ENCODE results near the gene SLC25A43.
"Not testable (repeated sequence)": the region's sequence is repeated elsewhere in the genome, so short reads cannot be mapped to it uniquely, and the experiment has no call there.

The SLC25A43 gene

DNA sequence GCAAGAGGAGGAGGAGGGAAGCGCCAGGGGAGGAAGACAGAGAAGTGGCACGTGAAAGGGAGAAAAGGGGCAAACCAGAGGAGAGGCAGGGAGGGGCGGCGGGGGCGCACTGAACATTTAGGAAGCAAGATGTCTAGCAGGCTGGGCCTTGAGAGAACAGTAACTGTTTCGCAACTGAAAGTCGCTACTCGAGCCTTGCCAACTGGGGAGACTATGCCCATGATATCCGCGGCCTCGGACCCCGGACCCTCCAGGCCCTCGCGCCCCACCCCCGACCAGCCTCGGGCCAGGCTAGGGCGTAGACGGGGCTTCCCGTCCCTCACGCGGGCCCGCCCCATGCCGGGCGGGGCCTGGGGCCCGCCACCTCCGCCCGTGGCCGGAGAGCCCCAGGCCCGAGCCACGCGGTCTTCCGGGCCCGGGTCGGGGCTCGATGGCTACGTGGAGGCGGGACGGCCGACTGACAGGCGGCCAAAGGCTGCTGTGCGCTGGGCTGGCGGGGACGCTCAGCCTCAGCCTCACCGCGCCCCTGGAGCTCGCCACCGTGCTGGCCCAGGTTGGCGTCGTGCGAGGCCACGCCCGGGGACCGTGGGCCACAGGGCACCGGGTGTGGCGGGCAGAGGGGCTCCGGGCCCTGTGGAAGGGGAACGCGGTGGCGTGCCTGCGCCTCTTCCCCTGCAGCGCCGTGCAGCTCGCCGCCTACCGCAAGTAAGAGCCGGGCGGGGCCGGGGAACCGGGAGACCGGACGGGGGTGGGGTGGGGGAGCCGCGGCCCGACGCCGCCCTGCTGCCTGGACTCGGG lies at the start of gene SLC25A43:
Gene SLC25A43 (plus strand): TSS at position 363 of the 798 bp plus-strand sequence. CDS start 68 bp downstream, at position 431.
- peak; percentile 2 for DNase-seq

DNA sequence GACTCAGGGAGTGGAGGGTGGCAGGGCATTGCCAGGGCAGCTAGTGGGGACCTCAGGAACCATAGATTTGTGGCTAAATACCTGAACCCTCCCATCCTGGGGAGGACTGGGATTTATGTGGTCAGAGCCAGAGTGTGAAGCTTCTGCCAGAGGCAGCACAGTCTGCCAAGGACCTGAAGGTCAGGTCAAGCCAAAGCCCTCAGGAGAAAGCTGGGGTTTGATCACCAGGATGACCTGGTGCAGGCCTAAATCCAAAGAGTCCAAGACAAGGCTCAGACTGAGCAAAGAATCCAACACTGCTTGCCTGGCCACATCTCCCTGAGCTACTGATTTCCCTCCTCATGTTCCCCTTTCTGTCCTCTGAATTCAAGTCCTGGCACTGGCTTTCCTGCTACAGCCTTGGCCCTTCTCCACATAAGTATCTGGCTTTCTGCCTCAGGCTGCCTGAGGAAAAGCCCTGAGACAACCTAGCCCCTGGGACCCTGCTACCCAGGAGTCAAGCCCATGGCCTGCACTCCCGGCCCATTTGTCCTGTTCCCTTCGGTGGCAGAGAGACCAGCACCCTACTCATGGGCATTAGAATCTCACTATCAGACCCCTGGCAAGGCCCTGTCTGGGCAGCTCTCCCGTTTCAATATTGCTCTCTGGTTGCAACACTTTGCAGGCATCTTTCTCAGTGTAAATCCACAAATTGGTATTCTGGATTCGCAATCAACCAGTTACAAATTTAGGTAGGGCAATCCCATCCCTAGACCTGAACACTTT lies 39.3 kb upstream of the SLC25A43 start:
- DNase-seq: no peak

DNA sequence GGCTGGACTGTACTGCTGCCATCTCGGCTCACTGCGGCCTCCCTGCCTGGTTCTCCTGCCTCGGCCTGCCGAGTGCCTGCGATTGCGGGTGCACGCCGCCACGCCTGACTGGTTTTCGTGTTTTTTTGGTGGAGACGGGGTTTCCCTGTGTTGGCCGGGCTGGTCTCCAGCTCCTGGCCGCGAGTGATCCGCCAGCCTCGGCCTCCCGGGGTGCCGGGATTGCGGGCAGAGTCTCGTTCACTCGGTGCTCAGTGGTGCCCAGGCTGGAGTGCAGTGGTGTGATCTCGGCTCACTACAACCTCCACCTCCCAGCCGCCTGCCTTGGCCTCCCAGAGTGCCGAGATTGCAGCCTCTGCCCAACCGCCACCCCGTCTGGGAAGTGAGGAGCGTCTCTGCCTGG lies 37.7 kb upstream of the SLC25A43 start:
- not testable (repeated sequence) for DNase-seq

DNA sequence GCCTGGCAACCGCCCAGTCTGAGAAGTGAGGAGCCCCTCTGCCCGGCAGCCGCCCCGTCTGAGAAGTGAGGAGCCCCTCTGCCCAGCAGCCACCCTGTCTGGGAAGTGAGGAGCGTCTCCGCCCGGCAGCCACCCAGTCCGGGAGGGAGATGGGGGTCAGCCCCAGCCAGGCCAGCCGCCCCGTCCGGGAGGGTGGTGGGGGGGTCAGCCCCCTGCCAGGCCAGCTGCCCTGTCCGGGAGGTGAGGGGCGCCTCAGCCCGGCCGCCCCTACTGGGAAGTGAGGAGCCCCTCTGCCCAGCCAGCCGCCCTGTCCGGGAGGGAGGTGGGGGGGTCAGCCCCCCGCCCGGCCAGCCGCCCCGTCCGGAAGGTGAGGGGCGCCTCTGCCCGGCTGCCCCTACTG lies 37.1 kb upstream of the SLC25A43 start:
- not testable (repeated sequence) for DNase-seq

DNA sequence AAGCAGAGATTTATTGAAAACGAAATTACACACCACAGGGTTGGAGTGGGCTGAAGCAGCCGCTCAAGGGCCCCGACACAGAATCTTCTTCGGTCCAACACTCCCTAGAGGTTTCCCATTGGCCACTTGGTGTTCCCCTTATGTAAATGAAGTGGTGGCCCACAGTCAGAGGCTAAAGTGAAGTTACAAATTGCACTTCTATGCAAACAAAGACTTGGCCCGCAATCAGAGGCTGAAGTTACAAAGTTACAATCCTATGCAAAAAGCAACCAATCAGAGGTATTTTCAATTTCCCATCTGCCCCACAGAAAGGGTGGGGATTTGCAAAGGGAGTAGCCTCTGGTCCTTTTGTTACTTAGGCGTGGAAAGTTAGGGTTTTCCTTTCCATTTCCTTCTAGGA lies 35.7 kb upstream of the SLC25A43 start:
- DNase-seq: no peak

DNA sequence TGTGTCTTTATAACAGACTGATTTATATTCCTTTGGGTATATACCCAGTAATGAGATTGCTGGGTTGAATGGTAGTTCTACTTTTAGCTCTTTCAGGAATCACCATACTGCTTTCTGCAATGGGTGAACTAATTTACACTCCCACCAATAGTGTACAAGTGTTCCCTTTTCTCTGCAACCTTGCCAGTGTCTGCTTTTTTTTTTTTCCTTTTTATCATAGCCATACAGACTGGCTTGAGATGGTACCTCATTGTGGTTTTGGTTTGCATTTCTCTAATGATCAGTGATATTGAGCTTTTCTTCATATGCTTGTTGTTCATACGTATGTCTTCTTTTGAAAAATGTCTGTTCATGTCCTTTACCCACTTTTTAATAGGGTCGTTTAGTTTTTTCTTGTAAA lies 27.3 kb upstream of the SLC25A43 start:
- not testable (repeated sequence) for DNase-seq

DNA sequence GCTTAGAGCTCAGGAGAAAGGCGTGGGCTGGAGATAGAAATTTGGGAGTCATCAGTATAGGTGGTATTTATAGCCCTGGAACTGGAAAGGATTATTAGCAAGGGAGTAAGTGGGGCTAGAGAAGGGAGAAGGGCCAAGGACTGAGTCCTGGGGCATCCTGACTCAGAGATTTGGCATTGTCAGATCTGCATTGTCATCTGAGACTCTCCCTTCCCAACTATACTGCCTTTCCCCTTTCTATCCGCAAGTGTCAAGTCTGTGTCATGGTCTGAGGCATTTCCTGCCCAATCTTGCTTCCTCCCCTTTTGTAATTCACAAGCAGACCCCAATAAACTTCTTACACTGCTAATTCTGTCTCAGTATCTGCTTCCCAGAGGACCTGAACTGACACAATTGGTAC lies 24.4 kb upstream of the SLC25A43 start:
- DNase-seq: no peak

DNA sequence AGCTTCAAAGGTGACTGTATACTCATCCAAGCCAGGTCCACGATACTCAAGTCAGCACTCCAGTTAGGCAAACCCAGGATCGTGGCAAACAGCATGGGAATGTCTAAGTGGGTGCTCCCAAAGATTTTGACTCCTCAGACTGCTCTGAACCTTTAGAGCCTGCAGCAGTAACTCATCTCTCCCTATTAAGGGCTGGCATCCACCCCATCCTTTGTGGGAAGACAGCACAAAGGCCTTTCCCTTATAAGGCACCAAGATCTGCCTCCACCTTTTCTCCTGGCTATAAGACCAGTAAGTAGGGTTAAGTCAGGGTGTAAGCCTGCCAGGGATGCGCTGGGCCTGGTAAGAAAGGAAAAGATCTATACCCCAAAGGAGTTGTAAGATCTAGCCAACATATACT lies 23.6 kb upstream of the SLC25A43 start:
- no peak for DNase-seq

DNA sequence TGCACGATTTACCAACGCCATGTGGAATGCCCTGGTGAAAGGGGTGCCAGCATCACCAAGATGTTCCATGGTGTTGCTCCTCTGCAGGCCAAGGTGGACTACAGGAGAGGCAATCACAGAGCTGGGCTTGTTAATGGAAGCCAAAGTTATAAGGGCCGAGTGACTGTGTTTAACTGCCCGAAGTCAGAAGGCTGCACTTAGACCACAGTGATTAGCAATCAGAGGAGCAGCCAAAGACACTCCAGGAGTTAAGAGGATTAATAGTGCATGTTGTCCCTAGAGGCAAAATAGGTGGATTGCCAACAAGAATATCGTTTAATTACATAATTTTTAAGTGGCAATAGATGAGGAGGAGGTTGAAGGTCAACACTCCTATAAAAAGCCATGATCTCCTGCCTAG lies 22.8 kb upstream of the SLC25A43 start:
- no peak for DNase-seq

DNA sequence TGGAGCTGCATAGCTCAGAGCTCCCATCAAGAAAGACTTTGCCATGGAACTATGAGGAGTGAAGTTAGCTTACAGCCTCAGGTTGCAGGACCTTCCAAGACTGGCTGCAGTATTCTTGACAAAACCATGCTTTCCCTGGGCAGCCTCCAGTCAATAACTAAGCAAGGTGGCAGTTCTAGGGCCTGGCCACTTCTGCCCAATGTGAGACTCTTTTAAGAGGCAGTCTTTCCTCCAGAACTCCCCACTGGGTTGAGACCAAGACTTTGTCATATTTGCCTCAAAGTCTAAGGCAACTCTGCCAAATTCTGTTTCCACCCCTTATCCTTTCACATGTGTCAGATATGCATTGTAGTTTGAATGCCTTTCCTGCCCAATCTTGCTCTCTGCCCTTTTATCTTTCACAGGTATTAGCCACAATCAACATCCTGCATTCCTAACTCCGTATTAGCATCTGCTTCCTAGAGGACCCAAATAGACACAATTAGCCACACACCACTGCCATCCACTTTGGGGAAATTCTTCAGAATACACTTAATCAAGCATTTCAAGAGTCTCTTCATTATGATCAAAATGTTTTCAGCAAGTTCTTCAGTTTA lies 17.7 kb upstream of the SLC25A43 start:
- DNase-seq: no peak

DNA sequence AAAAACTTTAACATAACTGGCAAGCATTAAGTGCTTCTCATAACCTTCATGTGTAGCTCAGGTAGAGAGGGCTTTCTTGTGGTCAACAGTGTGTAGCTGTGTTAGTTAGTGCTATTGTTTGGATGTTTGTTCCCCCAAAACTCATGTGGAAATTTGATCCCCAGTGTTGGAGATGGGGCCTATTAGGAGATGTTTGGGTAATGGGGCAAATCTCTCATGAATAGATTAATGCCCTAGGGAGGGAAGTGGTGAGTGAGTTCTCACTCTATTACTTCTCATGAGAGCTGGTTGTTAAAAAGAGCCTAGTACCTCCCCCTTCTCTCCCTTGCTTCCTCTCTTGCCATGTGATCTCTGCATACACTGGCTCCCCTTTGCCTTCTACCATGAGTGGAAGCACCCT lies 16.5 kb upstream of the SLC25A43 start:
- no peak for DNase-seq

DNA sequence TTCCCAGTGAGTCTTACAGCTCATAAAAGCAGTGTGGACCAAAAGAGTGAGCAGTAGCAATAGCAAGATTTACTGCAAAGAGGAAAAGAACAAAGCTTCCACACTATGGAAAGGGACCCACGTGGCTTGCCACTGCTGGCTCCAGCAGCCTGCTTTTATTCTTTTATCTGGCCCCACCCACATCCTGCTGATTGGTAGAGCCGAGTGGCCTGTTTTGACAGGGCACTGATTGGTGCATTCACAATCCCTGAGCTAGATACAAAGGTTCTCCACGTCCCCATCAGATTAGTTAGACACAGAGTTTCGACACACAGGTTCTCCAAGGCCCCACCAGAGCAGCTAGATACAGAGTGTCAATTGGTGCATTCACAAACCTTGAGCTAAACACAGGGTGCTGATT lies 12.5 kb upstream of the SLC25A43 start:
- not testable (repeated sequence) for DNase-seq

DNA sequence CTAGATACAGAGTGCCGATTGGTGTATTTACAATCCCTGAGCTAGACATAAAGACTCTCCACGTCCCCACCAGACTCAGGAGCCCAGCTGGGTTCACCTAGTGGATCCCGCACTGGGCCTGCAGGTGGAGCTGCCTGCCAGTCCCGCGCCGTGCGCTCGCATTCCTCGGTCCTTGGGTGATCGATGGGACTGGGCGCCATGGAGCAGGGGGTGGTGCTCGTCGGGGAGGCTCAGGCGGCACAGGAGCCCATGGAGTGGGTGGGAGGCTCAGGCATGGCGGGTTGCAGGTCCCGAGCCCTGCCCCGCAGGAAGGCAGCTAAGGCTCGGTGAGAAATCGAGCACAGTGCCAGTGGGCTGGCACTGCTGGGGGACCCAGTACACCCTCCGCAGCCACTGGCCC lies 11.7 kb upstream of the SLC25A43 start:
- DNase-seq: not testable (repeated sequence)

DNA sequence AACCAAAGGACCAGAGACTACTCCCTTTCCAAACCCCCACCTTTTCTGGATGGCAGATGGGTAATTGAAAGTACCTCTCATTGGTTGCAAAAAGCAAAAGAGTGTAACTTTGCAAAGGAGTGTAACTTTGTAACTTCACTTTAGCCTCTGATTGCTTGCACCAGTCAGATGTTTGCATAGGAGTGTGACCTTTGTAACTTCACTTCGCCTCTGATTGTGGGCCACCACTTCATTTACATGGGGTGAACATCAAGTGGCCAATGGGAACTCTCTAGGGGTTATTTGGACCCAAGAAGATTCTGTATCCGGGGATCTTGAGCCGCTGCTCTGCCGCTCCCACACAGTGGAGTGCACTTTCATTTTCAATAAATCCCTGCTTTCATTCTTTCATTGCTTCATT lies 9.9 kb upstream of the SLC25A43 start:
- no peak for DNase-seq

DNA sequence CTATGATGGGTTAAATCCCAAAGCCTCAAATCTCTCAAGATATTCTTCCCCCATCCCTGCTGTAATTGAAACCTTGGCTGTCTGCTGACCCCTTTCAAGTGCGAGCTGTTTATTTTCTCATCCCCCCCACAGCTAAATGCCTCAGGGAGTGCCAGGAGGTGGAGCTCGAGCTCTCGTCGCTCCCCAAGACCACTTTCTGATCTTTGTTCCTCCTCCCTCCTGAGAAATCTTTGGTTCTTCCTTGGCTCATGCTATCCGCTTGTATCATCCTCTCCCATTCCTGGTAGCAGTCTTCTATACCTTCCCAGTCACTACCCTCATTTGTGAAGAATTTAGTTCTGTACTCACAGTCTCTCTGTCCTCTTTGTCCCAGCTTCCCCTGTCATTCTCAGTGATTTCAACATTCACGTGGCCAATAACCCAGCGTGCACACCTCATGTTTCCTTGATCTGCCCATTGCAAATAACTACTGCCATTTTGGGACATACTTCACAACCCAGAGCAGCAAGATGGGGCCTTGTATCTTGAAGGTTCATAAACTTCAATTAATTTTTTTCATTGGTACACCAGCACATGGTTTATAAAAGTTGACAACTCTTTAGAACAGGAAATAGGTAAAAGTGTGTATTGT lies 9.2 kb upstream of the SLC25A43 start:
- no peak for DNase-seq

DNA sequence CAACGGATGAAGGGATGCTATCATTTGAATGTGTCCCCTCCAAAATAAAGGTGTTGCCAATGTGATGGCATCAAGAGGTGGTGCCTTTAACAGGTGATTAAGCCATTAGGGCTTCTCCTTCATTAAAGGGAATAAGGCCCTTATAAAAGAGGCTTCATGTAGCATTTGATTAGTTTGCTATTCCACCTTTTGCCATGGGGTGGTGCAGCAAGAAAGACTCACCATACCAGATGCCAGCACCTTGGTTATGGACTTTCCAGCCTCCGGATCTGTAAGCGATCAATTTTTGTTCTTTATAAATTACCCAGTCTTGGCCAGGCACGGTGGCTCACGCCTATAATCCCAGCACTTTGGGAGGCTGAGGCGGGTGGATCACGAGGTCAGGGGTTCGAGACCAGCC lies 7.9 kb upstream of the SLC25A43 start:
- DNase-seq: no peak

DNA sequence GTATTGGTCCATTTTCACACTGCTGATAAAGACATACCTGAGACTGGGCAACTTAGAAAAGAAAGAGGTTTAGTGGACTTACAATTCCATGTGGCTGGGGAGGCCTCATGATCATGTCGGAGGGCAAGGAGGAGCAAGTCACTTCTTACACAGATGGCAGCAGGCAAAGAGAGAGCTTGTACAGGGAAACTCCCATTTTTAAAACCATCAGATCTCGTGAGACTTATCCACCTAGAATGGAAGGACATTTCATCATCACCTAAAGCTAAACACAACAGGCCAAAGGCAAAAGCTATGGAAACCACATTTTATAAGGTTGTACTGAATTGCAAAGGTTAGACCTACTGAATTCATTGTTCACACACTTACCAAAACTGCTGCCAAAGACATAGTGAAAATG lies 6.0 kb upstream of the SLC25A43 start:
- no peak for DNase-seq

DNA sequence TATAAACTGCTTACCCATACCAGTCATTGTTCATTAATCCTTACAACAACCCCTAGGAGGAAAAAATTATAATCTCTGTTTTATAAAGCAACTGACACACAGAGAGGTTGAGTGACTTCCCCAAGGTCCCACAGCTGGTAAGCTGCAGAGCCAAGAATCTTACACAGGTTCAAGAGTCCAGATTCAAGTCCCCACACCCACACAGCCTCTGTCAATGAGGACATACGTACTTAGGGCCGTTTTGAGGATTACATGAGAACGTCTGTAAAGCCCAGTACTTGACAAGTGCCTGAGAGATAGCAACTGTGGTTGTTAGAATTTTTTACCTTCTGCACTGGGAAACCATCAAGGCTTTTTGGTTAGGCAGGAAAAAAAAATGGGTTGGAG lies 556 bp upstream of the SLC25A43 start:
- DNase-seq: no peak

DNA sequence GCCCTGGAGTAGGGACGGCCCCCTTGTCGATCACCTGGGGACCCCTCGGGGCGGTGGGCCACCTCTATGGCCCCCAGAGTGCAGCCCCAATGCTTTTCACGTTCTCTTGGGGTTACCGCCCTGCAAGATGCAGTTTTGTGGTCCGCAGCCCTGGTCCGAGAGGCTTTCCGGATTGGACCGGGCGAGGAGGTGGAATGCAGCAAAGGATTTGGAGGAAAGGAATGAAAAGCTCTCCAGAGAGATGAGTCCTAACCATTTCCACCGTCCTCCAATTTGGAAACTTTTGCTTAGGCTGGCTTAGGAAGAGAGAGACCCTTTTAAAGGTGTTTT lies 601 bp downstream of the SLC25A43 start:
- DNase-seq: no peak

DNA sequence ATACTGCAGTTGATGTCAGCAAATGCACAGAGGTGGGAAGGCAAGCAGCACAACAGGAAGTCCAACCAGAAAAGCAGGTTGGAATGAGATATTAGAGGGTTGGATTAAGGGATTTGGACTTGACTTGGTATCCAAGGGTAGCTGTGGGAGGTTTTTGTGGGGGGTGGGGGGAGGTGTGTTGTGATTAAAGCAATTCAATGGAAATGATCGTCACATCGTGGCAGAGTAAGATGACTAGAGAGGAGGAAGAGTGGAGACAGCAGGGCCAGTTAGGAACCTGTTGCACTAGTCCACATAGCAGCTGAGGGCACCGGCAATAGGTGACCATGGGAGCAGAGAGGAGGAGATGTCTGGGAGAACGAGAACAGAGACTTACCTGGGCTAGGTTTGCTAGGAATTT lies 2.4 kb downstream of the SLC25A43 start:
- no peak for DNase-seq

DNA sequence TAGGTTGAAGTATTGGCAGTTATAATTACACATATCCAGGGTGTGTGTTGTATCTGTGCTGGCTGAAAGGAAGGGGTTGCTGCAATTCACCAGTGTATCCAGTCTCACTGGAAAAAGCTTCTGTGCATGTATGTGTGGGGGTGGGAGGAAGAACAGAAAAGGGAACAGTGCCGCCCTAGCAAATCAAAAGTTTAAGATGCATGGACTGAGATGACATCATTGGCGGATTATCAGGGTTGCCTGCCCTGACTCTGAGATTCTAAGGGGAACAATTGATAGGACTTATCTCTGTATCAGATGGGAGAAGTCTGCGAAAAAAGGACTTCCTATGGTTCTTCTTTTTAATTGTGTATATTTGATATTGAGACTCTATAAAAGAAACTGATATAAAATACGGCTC lies 3.5 kb downstream of the SLC25A43 start:
- no peak for DNase-seq

DNA sequence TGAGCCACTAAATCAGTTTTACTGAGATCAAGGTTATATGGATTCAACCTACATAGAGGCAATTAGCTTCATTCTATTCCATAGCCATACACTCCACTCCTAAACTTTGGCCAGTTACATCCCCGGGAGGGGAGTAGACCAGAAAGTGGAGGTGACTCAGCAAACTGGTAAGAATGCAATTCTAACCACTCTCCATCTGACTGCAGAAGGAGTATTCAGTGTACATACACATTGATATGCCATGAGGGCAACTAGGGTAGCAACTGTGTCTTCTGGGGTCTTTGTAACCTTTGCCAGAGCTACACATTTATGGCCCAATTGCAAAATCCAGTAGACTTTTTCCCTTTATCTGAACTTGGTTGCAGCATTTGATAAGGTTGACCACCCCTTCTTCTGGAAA lies 7.6 kb downstream of the SLC25A43 start:
- DNase-seq: no peak

DNA sequence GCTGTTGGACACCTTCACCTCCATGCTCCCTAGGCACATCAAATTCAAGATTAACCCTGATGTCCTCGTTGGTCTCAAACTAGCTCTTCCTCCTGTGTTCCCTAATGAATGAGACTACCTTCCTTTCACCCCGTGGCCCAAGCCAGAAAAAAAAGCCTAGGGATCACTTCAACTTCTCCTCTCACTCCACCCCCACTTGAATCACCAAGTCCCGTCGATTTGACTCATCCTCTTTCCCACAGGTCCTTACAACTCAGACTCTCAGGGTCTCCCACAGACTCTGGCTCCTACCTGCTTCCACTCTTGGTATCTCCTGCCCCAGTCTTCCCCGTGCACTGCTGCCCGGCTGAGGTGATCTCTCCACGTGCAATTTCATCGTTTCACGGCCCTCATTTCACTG lies 8.5 kb downstream of the SLC25A43 start:
- no peak for DNase-seq

Measured in DMS 273 treated with DMSO at 0.1 percent for 48 hours (cell line).